NCI-H748 treated with DMSO at 0.1 percent for 48 hours (cell line): ENCODE data around the gene GNAI2.
A peak's percentile ranks its signal among the peaks of the same experiment; 100 is the strongest.

Source experiments
- DNase-seq: peaks from one replicate; lab custom pipeline; 2025; lab: John Stamatoyannopoulos, UW

Gene GNAI2

GRCh38 chr3:50297896-50298725 lies 62.1 kb downstream of the GNAI2 start:
- DNase-seq: no peak

GRCh38 chr3:50298836-50299637 lies 63.0 kb downstream of the GNAI2 start, which contains the start of the genes HYAL3 and NAA80:
HYAL3 (minus strand) TSS chr3:50299405; CDS start chr3:50295602, 3,803 bp downstream.
NAA80 (minus strand) TSS chr3:50299405; CDS start chr3:50297463, 1,942 bp downstream.
- DNase-seq: peak; percentile 89

GRCh38 chr3:50299638-50299928 lies 63.6 kb downstream of the GNAI2 start:
- DNase-seq: no peak

GRCh38 chr3:50299929-50300680 lies 64.1 kb downstream of the GNAI2 start:
- no peak for DNase-seq

GRCh38 chr3:50300681-50301254 lies 64.8 kb downstream of the GNAI2 start:
- no peak for DNase-seq

- DNase-seq: no peak
These were observed 66.3 kb downstream of the GNAI2 start for GRCh38 chr3:50302095-50303012.

- DNase-seq: no peak
These were observed 67.2 kb downstream of the GNAI2 start, which contains the start of gene HYAL1 for GRCh38 chr3:50303013-50303815. HYAL1 (minus strand) TSS chr3:50303574; CDS start chr3:50302956, 618 bp downstream.

- DNase-seq: no peak
These were observed 68.6 kb downstream of the GNAI2 start for GRCh38 chr3:50304601-50305000.
